ENCODE data around the gene ITGAX. TPM values are rescaled to one million over a fixed set of nuclear protein-coding genes. Genes with fewer than 3 reads are reported as not detected.

Gene ITGAX
- total RNA-seq, 2 experiments from 2014 or later, result 5.3 to 6.6 TPM

DNA sequence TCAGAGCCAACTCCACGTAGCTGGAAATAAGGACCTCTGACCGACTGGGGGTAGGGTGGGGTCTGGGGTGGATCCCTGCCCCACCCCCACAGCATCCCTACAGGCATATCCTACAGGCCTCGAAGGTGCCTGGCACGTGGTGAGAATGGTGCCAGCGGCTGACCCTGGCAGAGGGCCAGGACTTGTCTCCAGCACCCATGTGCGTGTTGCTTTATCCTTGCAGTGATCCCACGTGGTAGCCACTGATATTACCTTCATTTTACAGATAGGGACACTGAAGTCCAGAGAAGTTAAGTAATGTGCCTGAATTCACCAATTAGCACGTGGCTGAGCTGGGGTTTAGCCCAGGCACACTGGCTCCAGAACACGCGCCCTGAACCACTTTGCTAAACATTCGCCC, 46.5 kb downstream of the ITGAX start:
- H3K36me3 Mint-ChIP-seq (ENCODE audit: low read depth), result no peaks in the 10 kb centered on the region
- DNase-seq, result no peak
- no peak overlapping the region for H3K27ac Mint-ChIP-seq
- ChIA-PET POLR2A (no interaction called here), CTCF (interaction anchor here (0.7 kb wide), 1 partner anchor 418 kb away, joined by 3 read pairs; no protein-coding TSS in a partner anchor)
- H3K9me3 Mint-ChIP-seq (ENCODE audit: low read depth), result peaks cover 9% of the 10 kb centered on the region
- no peak overlapping the region for H3K4me3 Mint-ChIP-seq
- no peaks in the 10 kb centered on the region for H3K27me3 Mint-ChIP-seq
- intact Hi-C loops (cut with DNase I, micrococcal nuclease), result no loop called here
- peaks cover 8% of the 10 kb centered on the region for H3K4me1 Mint-ChIP-seq
- ATAC-seq, result no peak

DNA sequence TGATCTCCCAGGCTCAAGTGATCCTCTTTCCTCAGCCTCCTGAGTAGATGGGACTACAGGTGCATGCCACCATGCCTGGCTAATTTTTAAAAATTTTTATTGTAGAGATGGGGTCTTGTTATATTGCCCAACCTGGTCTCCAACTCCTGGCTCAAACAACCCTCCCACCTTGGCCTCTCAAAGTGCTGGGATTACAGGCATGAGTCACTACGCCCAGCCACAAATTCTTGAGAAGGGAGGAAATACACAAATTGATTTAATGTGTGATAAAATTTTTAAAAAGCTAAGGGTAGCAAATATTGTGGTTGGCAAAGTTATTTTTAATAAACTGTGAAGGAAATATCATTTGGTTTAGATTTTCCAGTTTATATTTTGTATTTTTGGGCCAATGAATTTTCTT, 47.7 kb downstream of the ITGAX start:
- no peak overlapping the region for H3K27ac Mint-ChIP-seq
- ChIA-PET CTCF (interaction anchor here (0.6 kb wide), 1 partner anchor 23 kb away, joined by 3 read pairs; no protein-coding TSS in a partner anchor), POLR2A (no interaction called here)
- ATAC-seq (no peak), DNase-seq (no peak)
- no peaks in the 10 kb centered on the region for H3K27me3 Mint-ChIP-seq
- no peaks in the 10 kb centered on the region for H3K36me3 Mint-ChIP-seq (ENCODE audit: low read depth)
- no peak overlapping the region for H3K4me3 Mint-ChIP-seq
- H3K9me3 Mint-ChIP-seq (ENCODE audit: low read depth), result peaks cover 9% of the 10 kb centered on the region
- intact Hi-C loops (cut with DNase I, micrococcal nuclease), result no loop called here
- peaks cover 8% of the 10 kb centered on the region for H3K4me1 Mint-ChIP-seq

- intact Hi-C loops (cut with DNase I, micrococcal nuclease), result no loop called here
- H3K36me3 Mint-ChIP-seq (ENCODE audit: low read depth), result no peaks in the 10 kb centered on the region
- peaks cover 9% of the 10 kb centered on the region for H3K9me3 Mint-ChIP-seq (ENCODE audit: low read depth)
- DNase-seq, result no peak
- no peaks in the 10 kb centered on the region for H3K27me3 Mint-ChIP-seq
- POLR2A ChIA-PET, result no interaction called here
- H3K4me1 Mint-ChIP-seq, result peaks cover 8% of the 10 kb centered on the region
- CTCF ChIA-PET, result no interaction called here
- H3K4me3 Mint-ChIP-seq, result no peak overlapping the region
- H3K27ac Mint-ChIP-seq, result no peak overlapping the region
- no peak for ATAC-seq
Observed at GRCh38 chr16:31403590-31404352, 48.8 kb downstream of the ITGAX start.

DNA sequence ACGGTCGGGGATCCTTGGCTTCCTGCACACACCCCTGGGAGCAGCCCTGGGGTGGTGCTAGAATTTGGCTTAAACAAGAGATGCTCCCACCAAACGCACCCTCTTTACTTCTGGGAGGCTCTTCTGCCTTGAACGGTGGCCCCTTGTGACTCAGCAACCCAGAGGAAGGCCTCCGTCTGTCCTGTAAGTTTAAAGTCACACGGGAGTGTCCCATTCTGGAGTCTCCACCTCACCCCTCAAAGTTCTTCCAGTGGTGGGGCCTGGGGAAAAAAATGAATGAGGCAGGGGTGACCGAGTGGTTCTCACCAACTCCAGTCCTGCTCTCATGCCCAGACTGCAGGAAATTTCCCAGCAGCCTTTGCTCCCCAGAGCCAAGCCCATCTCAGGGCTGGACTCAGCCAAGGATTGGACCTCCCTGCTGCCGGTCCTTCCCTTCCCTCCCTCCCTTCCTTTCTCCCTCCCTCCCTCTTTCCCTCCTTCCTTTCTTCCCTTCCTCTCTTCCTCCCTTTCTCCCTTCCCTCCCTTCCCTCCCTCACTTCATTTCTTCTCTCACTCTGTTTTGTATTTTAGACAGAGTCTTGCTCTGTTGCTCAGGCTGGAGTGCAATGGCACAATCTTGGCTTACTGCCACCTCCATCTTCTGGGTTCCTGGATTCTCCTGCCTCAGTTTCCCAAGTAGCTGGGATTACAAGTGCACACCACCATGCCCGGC, 49.5 kb downstream of the ITGAX start:
- no peak for ATAC-seq
- H3K36me3 Mint-ChIP-seq (ENCODE audit: low read depth), result no peaks in the 10 kb centered on the region
- ChIA-PET POLR2A (no interaction called here), CTCF (no interaction called here)
- peaks cover 8% of the 10 kb centered on the region for H3K4me1 Mint-ChIP-seq
- H3K27me3 Mint-ChIP-seq, result no peaks in the 10 kb centered on the region
- no peak overlapping the region for H3K4me3 Mint-ChIP-seq
- no peak for DNase-seq
- no peak overlapping the region for H3K27ac Mint-ChIP-seq
- H3K9me3 Mint-ChIP-seq (ENCODE audit: low read depth), result peaks cover 6% of the 10 kb centered on the region
- intact Hi-C loops (cut with DNase I, micrococcal nuclease), result no loop called here

DNA sequence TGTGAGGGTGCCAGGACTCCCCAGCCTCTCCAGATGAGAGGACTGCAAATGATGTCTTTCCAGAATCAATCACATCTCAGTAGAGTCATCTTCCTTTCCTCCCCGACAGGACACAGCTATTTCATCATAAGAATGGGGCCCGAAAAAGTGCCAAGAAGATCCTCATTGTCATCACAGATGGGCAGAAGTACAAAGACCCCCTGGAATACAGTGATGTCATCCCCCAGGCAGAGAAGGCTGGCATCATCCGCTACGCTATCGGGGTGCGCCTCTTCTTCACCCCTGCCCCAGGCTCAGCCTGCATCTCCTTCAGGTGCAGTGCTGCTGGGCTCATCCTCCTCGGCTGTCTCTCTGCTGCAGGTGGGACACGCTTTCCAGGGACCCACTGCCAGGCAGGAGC, 52.4 kb downstream of the ITGAX start:
- Mint-ChIP-seq H3K9me3 (ENCODE audit: low read depth) (no peaks in the 10 kb centered on the region), H3K27ac (no peak overlapping the region), H3K36me3 (ENCODE audit: low read depth) (no peaks in the 10 kb centered on the region), H3K4me1 (peaks cover 4% of the 10 kb centered on the region), H3K27me3 (no peaks in the 10 kb centered on the region), H3K4me3 (no peak overlapping the region)
- intact Hi-C loops (cut with DNase I, micrococcal nuclease), result no loop called here
- ATAC-seq, result no peak
- POLR2A ChIA-PET, result no interaction called here
- no peak for DNase-seq
- CTCF ChIA-PET, result no interaction called here

- ChIA-PET POLR2A (no interaction called here), CTCF (interaction anchor here (0.6 kb wide), 1 partner anchor 447 kb away, joined by 3 read pairs; no protein-coding TSS in a partner anchor)
- intact Hi-C loops (cut with DNase I, micrococcal nuclease), result no loop called here
- Mint-ChIP-seq H3K27ac (no peak overlapping the region), H3K9me3 (ENCODE audit: low read depth) (no peaks in the 10 kb centered on the region), H3K4me1 (no peaks in the 10 kb centered on the region), H3K36me3 (ENCODE audit: low read depth) (no peaks in the 10 kb centered on the region), H3K27me3 (peaks cover 7% of the 10 kb centered on the region), H3K4me3 (no peak overlapping the region)
- ATAC-seq (no peak), DNase-seq (no peak)
Observed at GRCh38 chr16:31409433-31409832, 54.5 kb downstream of the ITGAX start.

DNA sequence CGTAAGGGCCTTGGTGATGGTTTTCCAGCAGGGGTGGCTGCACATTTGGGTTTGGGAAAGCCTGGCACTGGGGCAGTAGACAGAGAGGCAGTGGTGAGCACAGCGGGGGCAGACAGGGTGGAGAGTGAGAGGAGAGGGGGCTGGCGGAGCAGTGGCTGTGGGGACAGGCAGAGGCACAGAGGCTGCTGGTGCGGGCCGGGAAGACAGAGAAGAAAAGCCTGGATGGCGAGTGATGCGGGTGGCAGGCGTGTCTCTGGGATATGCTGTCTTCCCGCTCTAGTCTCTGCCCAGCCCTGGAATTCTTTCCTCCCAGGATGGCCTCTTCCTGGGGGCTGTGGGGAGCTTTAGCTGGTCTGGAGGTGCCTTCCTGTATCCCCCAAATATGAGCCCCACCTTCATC, 55.1 kb downstream of the ITGAX start:
- Mint-ChIP-seq H3K9me3 (ENCODE audit: low read depth) (no peaks in the 10 kb centered on the region), H3K4me3 (no peak overlapping the region), H3K27ac (no peak overlapping the region), H3K27me3 (peaks cover 7% of the 10 kb centered on the region), H3K36me3 (ENCODE audit: low read depth) (no peaks in the 10 kb centered on the region), H3K4me1 (no peaks in the 10 kb centered on the region)
- ChIA-PET CTCF (interaction anchor here (0.6 kb wide), 1 partner anchor 447 kb away, joined by 3 read pairs; no protein-coding TSS in a partner anchor), POLR2A (no interaction called here)
- intact Hi-C loops (cut with DNase I, micrococcal nuclease), result no loop called here
- ATAC-seq (no peak), DNase-seq (no peak)

- CTCF ChIA-PET, result interaction anchor here (0.7 kb wide), 1 partner anchor 18 kb away, joined by 3 read pairs; no protein-coding TSS in a partner anchor
- POLR2A ChIA-PET, result no interaction called here
- H3K27ac Mint-ChIP-seq, result no peak overlapping the region
- intact Hi-C loops (cut with DNase I, micrococcal nuclease), result no loop called here
- H3K27me3 Mint-ChIP-seq, result peaks cover 7% of the 10 kb centered on the region
- H3K4me3 Mint-ChIP-seq, result no peak overlapping the region
- DNase-seq (no peak), ATAC-seq (no peak)
- H3K9me3 Mint-ChIP-seq (ENCODE audit: low read depth), result no peaks in the 10 kb centered on the region
- no peaks in the 10 kb centered on the region for H3K4me1 Mint-ChIP-seq
- H3K36me3 Mint-ChIP-seq (ENCODE audit: low read depth), result no peaks in the 10 kb centered on the region
Observed at GRCh38 chr16:31411024-31411844, 56.3 kb downstream of the ITGAX start.

DNA sequence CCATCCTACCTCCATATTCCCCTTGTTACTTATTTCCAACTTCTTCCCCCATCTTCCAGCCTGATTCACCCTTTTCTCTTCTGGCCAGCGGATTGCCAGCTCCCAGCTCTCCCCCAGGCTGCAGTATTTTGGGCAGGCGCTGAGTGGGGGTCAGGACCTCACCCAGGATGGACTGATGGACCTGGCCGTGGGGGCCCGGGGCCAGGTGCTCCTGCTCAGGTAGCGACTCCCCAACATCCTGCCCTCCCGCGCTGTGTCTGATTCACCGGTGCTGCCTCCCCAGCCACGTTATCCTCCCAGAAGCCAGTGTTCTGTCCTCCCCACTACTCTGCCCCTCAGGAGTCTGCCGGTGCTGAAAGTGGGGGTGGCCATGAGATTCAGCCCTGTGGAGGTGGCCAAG, 57.8 kb downstream of the ITGAX start:
- intact Hi-C loops (cut with DNase I, micrococcal nuclease), result no loop called here
- ChIA-PET CTCF (no interaction called here), POLR2A (interaction anchor here (0.6 kb wide), 1 partner anchor 146 kb away, joined by 3 read pairs; no protein-coding TSS in a partner anchor)
- Mint-ChIP-seq H3K4me1 (no peaks in the 10 kb centered on the region), H3K9me3 (ENCODE audit: low read depth) (no peaks in the 10 kb centered on the region), H3K27ac (no peak overlapping the region), H3K27me3 (peaks cover 9% of the 10 kb centered on the region), H3K36me3 (ENCODE audit: low read depth) (no peaks in the 10 kb centered on the region), H3K4me3 (no peak overlapping the region)
- ATAC-seq (no peak), DNase-seq (no peak)

DNA sequence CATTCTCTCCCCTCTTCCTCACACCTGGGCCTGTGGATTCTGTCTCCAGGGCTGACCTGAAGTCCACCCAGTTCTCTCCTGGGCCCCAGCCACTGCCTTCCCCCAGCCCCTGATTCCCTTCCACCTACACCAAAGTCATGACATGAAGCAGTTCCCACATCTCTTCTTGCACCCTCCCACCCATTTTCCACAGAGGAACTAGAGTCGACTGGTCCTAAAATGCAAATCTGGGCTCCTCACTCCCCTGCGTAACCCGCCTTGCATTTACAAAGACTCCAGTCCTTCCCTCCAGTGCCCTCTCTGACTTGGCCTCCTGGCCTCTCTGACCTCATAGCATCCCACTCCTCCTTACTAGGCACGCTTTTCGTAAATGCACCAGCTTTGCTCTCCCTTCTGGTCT, 58.4 kb downstream of the ITGAX start:
- DNase-seq (no peak), ATAC-seq (no peak)
- no peaks in the 10 kb centered on the region for H3K4me1 Mint-ChIP-seq
- intact Hi-C loops (cut with DNase I, micrococcal nuclease), result no loop called here
- no peak overlapping the region for H3K27ac Mint-ChIP-seq
- POLR2A ChIA-PET, result no interaction called here
- no peak overlapping the region for H3K4me3 Mint-ChIP-seq
- H3K36me3 Mint-ChIP-seq (ENCODE audit: low read depth), result no peaks in the 10 kb centered on the region
- CTCF ChIA-PET, result no interaction called here
- peaks cover 9% of the 10 kb centered on the region for H3K27me3 Mint-ChIP-seq
- H3K9me3 Mint-ChIP-seq (ENCODE audit: low read depth), result no peaks in the 10 kb centered on the region

DNA sequence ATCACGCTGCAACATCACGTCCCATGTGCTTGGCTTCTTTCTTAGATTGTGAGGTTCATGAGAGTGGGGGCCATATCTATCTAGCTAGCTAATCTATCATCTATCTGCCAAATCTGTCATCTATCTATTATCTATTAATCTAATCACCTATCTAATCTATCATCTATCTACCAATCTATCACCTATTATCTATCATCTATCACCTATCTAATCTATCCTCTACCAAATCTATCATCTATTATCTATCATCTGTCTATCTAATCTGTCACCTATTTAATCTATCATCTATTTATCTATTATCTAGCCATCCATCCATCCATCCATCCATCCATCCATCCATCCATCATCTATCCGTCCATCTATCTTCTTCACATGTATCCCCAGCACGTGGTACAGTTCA, 59.0 kb downstream of the ITGAX start:
- intact Hi-C loops (cut with DNase I, micrococcal nuclease), result no loop called here
- POLR2A ChIA-PET, result no interaction called here

More for the DNA sequence above, 59.0 kb downstream of the ITGAX start:
- DNase-seq, result no peak
- no peaks in the 10 kb centered on the region for H3K4me1 Mint-ChIP-seq
- H3K9me3 Mint-ChIP-seq (ENCODE audit: low read depth), result no peaks in the 10 kb centered on the region
- peaks cover 9% of the 10 kb centered on the region for H3K27me3 Mint-ChIP-seq
- no peaks in the 10 kb centered on the region for H3K36me3 Mint-ChIP-seq (ENCODE audit: low read depth)
- no peak overlapping the region for H3K27ac Mint-ChIP-seq
- CTCF ChIA-PET, result no interaction called here
- H3K4me3 Mint-ChIP-seq, result no peak overlapping the region
- ATAC-seq, result no peak
